GM18861 (cell line): Measurements from ENCODE around the gene CLPTM1L.
A peak's percentile ranks its signal among the peaks of the same experiment; 100 is the strongest.
"Not testable (repeated sequence)": the region's sequence is repeated elsewhere in the genome, so short reads cannot be mapped to it uniquely, and the experiment has no call there.

ENCODE experiments used
- ATAC-seq: cut with Tn5 transposase; IDR thresholded peaks from one replicate; pipeline ENCODE4 v1.9.1; 2021; ENCODE audit not compliant: unreplicated experiment

CLPTM1L gene

DNA sequence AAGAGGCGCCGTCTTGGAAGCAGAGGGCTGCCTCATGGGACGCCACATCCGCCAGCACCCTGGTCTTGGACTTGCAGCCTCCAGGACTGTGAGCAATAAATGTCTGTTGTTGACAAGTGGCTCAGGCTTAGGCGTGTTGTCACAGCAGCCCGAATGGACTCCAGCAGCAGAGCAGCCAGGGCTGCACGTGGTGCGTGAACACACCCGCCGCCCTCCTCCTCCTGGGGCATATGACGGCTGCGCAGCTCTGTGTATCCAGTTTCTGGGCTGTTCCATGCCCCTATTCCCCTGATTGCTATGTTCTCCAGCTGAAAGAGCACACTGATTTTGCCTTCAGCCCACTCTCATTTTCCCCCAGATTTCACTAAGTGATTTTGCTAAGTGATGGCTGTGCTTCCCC lies 36.0 kb upstream of the CLPTM1L start:
- ATAC-seq = no peak

DNA sequence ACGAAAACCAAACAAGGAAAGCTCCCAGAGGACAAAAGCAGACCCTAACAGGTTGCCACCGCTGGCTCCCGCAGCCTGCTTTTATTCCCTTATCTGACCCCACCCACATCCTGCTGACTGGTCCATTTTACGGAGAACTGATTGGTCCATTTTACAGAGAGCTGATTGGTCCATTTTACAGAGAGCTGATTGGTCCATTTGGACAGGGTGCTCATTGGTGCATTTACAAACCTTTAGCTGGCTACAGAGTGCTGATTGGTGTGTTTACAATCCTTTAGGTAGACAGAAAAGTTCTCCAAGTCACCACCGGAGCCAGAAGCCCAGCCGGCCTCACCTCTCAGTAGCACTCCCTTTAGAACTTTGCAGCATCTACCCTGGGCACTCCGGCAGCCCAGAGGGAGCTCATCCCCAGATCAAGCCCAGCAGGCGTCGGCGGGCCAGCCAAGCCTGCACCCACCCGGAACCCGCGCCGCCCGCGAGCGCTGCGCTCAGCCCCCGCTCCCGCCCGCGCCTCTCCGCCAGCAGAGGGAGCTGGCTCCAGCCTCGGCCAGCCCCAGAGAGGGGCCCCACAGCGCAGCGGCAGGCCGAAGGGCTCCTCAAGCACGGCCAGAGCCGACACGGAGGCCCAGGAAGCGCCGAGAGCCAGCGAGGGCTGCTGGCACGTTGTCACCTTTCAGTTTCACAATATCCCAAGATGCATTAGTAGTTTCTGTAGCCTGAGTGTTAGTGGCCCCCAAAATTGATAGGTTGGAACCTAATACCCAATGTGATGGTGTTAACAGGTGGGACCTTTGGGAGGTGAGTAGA lies 35.3 kb upstream of the CLPTM1L start:
- ATAC-seq = peak; percentile 84

DNA sequence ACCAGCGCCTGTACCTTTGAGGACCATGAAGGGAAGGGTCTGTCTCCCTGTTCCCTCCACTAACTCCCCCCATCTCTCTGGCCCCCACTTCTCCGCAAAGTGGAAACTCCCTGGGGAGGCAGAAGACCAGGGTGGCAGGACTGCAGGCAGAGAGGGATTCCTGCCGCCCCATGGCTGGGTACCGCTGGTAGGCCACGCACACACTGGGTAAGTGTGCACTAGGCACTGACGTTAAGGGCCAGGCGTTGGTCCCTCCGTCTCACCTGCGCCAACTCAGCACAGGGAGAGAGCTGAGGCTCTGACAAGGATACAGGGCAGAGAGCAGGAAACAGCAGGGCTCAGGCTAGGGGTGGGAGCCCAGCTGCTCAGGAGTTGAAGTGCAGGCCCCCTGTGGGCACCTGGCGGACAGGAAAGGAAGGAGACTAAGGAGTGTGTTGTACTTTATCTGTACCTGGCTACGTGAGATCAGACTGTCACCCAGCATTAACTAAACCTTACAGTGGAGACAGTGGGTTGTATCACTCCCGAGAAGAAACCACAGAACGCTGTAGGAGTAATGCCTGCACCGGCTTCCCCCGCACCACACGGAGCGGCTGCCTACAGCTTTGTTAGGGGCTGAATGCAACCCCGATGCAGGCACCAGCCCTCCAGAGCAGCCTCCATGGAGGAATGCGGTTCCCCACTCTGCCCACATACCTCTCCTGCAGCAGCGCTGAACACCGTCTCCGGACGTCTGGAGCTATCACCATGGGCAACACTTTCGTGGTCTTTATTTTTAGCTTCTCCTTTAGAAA lies 34.2 kb upstream of the CLPTM1L start:
- no peak for ATAC-seq

DNA sequence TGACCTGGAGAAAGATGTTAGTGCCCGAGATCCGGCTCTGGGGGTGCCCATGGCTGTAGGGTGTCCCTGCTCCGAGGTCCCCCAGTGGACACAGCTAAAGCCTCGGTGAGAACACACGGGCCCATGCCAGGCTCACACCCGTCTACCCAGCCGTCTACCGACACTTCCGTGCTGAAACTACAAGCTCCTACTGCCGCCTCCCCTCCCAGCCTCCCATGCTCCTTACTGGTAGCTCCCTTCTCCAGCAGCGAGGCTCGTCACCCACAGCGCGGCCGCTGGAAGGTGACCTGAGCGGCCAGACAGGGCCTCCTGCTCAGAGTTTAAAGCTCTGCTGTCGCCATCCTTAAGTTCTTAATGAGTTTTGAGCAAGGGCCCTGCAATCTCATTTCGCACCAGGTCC lies 33.2 kb upstream of the CLPTM1L start:
- ATAC-seq = no peak

DNA sequence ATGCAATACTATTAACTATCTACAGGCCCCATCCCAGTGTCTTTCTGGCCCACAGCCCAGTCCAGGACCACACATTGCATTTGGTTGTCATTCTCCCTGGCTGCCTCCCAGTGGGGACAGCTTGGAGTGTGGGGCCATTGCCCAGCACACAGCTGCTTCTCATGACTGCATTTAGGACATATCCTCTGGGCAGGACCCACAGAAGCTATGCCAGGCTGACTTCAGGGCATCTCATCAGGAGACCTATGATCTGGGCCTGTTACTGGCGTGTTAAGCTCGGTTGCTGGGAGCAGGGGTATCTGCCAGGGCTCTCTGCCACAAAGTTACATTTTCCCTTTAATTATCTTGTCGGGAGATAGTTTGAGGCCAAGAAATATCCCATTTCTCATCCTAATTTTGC lies 32.1 kb upstream of the CLPTM1L start:
- no peak for ATAC-seq

DNA sequence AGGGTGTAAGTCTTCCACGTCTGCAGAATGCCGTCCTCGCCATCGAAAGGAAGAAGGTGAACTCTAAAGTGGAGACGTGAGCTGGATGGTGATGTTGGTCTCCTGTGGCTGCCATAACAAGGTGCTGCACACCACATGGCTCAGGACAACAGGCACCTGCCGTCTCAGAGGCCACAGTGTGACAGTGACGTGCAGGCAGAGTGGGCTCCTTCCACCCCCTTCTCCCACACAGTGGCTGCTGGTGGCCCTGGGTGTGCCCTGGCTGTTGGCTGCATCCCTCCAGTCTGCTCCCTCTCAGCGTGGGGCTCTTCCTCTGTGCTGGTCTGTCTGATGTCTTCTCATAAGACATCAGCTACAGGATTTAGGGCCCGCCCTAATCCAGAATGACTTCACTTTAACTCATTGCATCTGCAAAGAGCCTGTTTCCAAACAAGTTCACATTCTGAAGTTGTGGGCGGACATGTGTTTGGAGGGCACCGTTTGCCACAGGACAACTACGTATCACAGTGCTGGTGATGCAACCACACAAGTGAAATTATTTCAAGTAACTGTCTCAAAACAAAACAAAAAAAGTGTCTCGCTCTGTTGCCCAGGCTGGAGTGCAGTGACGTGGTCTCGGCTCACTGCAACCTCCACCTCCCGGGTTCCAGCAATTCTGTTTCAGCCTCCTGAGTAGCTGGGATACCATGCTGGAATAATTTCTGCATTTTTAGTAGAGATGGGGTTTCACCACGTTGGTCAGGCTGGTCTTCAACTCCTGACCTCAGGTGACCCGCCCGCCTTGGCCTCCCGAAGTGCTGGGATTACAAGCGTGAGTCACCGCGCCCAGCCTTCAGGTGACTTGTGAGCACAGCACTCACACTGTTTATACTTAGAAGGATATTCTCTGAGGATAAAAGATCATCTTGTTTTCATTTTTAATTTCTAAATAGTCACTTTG lies 31.2 kb upstream of the CLPTM1L start:
- no peak for ATAC-seq

DNA sequence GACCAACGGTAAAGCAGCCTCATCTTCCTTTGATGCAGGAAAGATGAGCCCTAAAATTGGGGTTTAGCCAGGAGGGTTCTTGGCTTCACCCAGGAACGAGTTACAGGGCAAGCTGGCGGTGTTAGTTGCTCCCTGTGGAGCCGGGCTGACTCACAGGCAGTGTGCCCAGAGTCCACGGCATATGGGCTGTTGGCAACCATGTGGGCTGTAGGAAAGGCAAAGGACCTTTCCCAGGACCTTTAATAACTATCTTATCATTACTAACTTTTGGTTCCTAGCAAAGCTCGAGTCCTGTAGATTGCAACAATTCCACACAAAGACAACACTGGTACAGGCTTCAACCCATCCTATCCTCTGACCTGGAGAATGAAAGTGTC lies 29.8 kb upstream of the CLPTM1L start:
- no peak for ATAC-seq

DNA sequence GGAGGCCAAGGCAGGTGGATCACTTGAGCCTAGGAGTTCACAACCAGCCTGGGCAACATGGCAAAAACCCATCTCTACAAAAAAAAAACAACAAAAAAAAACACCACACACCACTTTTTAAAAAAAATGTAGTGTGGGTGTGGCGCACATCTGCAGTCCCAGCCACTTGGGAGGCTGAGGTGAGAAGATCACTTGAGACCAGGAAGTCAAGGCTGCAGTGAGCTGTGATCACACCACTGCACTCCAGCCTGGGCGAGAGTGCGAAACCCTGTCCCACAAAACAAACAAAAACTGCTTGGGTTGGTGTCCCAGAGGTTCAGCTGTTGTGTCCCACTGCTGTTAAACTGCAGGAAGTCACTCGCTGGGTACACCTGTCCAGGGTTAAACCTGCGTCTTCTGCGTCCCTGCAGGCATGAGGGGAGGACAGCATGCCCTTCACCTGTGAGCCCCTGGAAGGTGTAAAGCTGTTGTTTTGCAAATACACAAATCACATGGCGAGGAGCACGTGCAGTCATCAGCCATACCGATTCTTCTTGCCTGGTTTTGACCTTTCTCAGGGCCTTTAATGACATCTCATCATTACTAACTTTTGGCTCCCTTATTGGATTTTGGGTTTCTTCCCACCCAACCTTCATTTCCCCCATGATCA lies 29.3 kb upstream of the CLPTM1L start:
- no peak for ATAC-seq

DNA sequence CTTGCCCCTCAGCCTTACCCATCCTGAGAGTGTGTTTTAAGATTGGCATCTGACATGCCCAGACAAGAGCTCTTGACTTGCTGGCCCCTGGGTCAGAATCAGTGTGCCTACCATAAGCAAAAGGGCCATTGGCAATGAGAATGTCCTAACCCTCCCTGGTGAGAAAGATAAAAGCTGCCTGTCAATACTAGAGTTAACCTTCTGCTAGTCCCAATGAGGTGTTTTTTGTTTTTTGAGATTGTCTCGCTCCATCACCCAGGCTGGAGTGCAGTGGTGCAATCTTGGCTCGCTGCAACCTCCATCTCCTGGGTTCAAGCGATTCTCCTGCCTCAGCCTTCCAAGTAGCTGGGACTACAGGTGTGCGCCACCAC lies 27.1 kb upstream of the CLPTM1L start:
- ATAC-seq = not testable (repeated sequence)

DNA sequence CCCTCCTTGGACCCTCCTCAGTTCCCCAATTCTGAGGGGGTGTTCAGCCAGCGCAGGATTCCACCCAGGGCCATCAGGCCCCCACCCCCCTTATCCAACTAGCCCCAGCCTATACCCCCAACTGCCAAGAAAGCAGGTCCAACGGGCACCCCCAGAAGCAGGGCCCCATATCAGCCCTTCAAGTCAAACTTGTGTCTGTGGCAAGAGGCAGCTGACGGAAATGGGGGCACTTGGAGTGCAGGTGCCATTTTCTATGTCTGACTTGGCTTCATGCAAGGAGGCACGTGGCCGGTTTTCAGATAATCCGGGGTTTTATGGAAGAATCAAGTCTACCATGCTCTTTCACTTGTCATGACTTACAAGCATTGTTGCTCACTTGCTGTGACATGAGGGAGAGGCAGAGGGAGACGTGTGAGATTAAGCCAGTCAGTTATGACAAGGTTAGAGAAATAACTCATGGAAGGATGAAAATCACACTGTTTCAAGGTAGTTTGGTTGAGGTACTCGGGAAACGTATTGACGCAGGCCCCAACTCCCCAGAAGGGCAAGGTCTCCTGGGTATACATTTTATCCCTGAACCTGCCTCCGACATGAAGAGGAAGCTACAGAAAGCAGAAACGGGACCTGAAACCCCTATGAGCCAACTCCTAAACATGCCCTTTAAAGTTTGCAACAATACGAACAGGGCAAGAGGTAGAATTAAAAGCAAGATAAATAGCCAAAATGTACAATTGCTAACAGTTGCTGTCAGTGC lies 26.5 kb upstream of the CLPTM1L start:
- no peak for ATAC-seq

DNA sequence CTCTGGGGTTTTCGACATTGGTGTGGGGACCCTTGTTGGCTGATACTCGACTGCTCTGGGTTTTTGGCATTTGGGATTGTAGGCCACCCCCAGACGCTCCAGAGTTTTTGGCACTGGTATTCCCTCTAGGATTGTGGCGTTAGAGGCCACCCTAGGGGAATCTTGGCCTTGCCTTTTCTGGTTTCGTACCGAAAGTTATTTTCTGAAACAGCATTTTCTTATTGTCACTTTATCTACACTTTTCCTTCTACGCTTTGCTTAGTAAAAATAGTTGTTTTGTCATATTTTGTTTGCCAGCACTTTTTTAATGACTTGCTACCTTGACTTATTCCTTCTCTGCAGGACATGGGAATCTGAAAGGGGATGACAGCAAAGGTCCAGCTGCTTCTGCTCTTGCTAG lies 25.1 kb upstream of the CLPTM1L start:
- no peak for ATAC-seq

DNA sequence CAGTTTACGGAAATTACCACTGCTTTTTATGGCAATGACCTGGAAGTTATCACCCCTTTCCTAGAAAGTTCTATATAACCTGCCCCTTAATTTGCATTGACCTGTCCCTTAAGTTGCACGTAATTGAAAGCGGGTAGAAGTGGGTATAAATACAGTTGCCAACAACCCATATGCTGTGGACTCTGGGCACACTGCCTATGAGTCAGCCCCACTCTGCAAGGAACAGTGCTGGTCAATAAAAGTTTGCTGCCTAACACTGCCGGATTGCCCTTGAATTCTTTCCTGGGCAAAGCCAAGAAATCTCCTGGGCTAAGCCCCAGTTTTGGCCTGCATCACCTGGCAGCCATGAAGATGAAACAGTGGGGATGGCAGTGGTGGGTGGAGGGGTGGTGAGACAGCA lies 23.9 kb upstream of the CLPTM1L start:
- ATAC-seq = no peak

DNA sequence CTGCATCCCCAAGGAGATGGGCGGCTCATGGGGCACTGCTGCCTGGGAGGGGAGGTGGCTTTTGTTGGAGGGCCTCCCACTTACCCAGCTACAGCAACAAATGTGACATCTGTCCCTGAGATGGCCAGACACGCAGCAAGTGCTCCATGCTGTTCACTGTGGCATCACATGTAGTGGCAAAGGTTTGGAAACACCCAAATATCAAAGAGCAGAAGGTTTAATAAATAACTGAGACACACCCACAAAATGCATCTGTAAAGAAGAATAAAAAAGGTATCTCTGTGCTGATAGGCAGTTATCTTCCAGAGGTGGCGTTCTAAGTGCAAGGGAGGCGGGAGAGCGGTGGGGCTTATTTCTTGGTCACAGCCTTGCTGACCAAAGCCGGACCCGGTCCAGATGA lies 23.3 kb upstream of the CLPTM1L start:
- no peak for ATAC-seq

DNA sequence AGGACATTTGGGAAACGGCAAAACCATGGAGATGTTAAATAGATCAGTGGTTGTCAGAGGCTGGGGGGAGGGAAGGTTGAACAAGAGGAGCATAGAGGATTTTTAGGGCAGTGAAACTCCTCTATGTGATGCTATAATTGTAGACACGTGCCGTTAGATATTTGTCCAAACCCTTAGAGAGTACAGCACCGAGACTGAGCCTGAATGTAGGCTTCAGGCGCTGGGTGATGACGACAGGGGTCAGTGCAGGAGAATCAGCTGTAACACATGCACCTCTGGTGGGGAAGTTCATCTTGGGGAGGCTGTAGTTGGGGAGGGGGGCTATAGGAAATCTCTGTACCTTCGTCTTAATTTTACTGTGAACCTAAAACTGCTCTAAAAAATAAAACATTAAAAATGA lies 22.2 kb upstream of the CLPTM1L start:
- ATAC-seq = no peak

DNA sequence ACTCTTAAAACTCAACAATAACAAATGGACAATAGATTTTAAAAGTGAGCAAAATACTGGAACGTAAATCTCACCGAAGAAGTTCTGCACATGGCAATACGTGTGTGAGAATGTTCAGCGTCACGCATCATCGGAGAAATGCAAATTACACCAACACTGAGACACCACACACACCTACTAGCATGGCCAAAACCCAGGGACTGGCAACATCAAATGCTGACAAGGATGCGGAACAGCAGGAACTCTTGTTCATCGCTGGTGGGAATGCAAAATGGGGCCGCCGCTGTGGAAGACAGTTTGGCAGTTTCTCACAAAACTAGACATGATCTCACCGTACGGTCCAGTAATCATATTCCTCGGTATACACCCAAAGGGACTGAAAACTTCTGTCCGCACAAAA lies 21.6 kb upstream of the CLPTM1L start:
- no peak for ATAC-seq

DNA sequence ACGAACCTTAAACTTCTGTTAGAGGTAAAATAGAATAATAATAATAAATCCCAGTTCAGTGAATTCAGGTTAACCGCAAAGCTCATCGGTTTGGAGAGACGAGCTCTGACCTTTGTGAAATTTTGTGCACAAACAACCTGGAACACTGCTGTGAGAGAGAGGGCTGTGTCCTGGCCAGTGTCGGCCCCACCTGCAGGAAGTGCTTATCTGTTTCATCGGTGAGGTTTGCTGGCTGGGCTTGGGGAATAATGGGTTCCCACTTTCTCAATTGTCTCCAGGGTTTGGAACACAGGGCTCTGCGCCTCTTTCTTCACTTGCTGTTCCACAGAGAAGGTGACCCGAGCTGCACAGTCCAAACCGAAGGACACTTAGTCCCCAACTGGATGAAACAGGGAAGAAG lies 19.3 kb upstream of the CLPTM1L start:
- ATAC-seq = no peak

DNA sequence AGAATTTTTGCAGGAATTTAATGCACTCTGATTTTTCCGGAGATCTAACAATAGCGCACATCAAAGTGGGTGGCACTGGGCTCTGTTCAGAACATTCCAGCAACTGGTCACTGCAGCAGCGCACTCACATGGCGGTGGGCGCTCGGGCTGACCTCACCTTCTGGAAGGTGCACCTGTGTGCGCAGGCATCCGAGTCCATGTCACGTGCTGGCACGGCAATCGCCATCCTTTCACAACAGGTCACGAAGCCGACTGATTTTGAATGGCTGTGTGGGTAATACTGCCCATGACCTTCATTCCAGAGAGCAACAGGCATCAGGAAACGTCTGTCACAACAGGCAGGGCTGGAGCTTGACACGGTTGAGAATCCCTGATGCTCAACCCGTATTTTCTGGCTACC lies 18.7 kb upstream of the CLPTM1L start:
- no peak for ATAC-seq

DNA sequence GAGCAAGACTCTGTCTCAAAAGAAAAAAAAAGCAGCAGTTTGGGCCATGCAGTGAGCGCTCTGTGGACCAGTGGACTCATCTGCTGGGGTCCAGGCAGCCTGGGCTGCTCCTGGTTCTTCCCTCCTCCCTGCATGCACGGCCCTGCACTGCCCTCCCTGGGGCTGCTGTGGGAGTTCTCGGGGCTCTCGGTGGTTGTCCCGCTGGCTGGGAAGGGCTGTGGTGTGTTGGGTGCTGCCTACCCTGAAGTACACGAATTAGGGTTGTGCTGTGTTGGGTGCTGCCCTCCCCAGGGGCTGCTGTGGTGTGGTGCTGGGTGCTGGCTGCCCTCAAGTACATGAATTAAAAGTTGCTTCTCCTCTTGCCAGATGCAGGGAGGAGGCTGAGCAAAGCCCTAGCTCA lies 18.3 kb upstream of the CLPTM1L start:
- no peak for ATAC-seq

DNA sequence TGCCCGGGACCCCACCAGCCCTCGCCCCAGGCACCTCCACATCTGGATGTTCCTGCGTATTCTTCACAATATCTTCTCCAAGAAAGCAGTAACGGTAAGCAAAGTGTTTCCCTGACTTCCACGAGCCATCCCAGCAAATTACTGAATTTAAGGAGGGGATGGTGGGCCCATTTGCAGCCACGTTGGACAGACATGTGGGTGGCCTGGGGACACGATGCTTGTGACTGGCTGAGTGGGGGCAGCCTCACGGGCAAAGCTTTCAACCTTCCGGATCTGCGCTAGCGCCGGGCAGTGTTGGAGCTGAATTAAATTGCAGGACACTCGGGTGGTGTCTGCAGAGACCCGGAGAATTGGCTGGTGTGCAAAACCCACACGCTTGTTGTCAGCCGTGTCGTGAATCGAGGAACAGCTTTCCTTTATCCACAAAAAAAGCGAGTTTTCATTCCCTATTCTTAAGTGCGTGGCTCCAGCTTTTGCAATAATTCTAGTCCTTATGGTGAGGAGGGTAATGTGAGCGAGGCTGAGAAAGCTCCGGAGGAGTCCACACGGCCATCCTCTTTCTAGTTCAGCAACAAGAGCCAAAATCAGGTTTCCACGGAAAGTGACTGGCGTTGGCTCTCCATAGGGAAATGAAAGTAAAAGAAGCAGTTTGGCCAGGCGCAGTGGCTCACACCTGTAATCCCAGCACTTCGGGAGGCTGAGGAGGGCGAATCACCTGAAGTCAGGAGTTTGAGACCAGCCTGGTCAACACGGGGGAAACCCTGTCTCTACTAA lies 17.5 kb upstream of the CLPTM1L start:
- no peak for ATAC-seq

DNA sequence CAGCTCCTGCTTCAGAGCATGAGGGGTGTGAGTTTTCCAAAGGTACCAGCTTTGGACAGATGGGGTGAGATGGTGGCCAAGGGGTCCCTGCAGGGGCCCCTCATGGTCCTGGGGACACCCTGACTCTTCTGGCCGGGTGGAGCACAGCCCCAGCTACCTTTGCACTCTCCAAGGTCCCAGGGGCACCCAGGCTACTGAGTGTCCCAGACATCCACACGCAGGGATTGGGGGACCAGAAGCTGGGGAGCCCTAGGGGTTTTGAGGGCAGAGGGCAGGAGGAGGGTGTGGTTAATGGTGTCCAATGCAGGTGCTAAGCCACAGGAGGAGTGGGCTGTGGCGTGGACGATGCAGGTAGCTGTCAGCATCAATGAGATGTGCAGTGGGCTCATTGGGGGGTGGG lies 16.0 kb upstream of the CLPTM1L start:
- ATAC-seq = no peak
